Neural crest cell (in vitro differentiated cells): Measurements from ENCODE around the gene PRR33. TPM values are rescaled to one million over a fixed set of nuclear protein-coding genes. Genes with fewer than 3 reads are reported as not detected.

Experiments
- DNase-seq: peaks from one replicate; pipeline ENCODE4 v3.0.0; 2021; ENCODE audit warnings: low read depth, mixed read lengths, low spot score
- H3K27ac Mint-ChIP-seq: one replicate; pipeline ENCODE4 v1.8.0; 2021; ENCODE audit warnings: mild to moderate bottlenecking, mixed read lengths; ENCODE audit not compliant: unreplicated experiment
- H3K27me3 Mint-ChIP-seq: 2 replicates; pipeline ENCODE4 v1.8.0; 2021; ENCODE audit warnings: low read depth, mild to moderate bottlenecking, mixed read lengths
- H3K36me3 Mint-ChIP-seq: 2 replicates; pipeline ENCODE4 v1.8.0; 2021; ENCODE audit warnings: low read depth, mild to moderate bottlenecking, mixed read lengths
- H3K4me1 Mint-ChIP-seq: 2 replicates; pipeline ENCODE4 v1.8.0; 2021; ENCODE audit warnings: mixed read lengths
- H3K4me3 Mint-ChIP-seq: one replicate; pipeline ENCODE4 v1.8.0; 2021; ENCODE audit warnings: mild to moderate bottlenecking, mixed read lengths
- H3K9me3 Mint-ChIP-seq: 2 replicates; pipeline ENCODE4 v1.8.0; 2021; ENCODE audit warnings: mixed read lengths
- CTCF ChIP-seq: fragments of 200-600 bp; sonication (generic); conservative IDR thresholded peaks from 2 replicates; pipeline ENCODE4 v1.5.0; 2021; ENCODE audit warnings: antibody characterized with exemption, mild to moderate bottlenecking
- total RNA-seq: library from RNA; stranded (reverse); gene quantifications from 2 replicates; pipeline ENCODE4 v1.2.1, GENCODE V29; 2021

The PRR33 gene
- total RNA-seq, 1 donor from 2014 or later: not detected

GRCh38 chr11:1845561-1846452 lies 45.9 kb downstream of the PRR33 start:
- Mint-ChIP-seq H3K4me1 (peaks cover 9% of the 10 kb centered on the region), H3K27me3 (no peaks in the 10 kb centered on the region), H3K27ac (no peak overlapping the region), H3K9me3 (no peaks in the 10 kb centered on the region), H3K4me3 (no peak overlapping the region), H3K36me3 (no peaks in the 10 kb centered on the region)
- no peak for DNase-seq
- TF ChIP-seq CTCF: no peak

GRCh38 chr11:1845095-1845429 lies 46.6 kb downstream of the PRR33 start:
- H3K27ac Mint-ChIP-seq: peak overlapping the region; percentile 13
- no peak for DNase-seq
- no peaks in the 10 kb centered on the region for H3K9me3 Mint-ChIP-seq
- no peaks in the 10 kb centered on the region for H3K36me3 Mint-ChIP-seq
- no peak for TF ChIP-seq CTCF
- no peaks in the 10 kb centered on the region for H3K27me3 Mint-ChIP-seq
- peaks cover 9% of the 10 kb centered on the region for H3K4me1 Mint-ChIP-seq
- no peak overlapping the region for H3K4me3 Mint-ChIP-seq

- Mint-ChIP-seq H3K27ac (no peak overlapping the region), H3K4me1 (peaks cover 9% of the 10 kb centered on the region), H3K27me3 (no peaks in the 10 kb centered on the region), H3K9me3 (no peaks in the 10 kb centered on the region), H3K4me3 (no peak overlapping the region), H3K36me3 (no peaks in the 10 kb centered on the region)
- DNase-seq: no peak
- TF ChIP-seq CTCF: no peak
Measured at GRCh38 chr11:1844221-1845094, 47.2 kb downstream of the PRR33 start.

GRCh38 chr11:1843796-1844195 lies 47.9 kb downstream of the PRR33 start:
- Mint-ChIP-seq H3K9me3 (no peaks in the 10 kb centered on the region), H3K36me3 (no peaks in the 10 kb centered on the region), H3K27ac (no peak overlapping the region), H3K4me3 (no peak overlapping the region), H3K4me1 (peaks cover 9% of the 10 kb centered on the region), H3K27me3 (no peaks in the 10 kb centered on the region)
- no peak for DNase-seq
- TF ChIP-seq CTCF: no peak

DNA sequence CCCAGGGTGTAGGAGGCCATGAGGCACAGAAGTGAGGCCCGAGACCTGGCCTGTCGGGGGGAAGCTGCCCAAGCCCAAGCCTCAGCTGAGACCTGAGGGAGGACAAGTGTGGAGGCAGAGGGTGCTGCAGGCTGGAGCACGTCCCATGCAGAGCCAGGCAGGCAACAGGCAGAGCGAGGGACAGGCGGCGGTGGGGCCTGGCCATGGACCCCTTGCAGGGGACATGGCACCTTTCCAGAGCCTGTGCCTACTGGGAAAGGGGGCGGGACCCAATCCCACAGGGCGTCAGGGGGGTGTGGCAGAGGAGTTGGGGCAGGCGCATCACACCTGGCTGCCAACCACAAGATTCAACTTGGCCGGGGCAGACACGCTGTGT lies 48.6 kb downstream of the PRR33 start:
- Mint-ChIP-seq H3K9me3 (no peaks in the 10 kb centered on the region), H3K27me3 (no peaks in the 10 kb centered on the region), H3K4me1 (peaks cover 9% of the 10 kb centered on the region), H3K27ac (no peak overlapping the region), H3K4me3 (no peak overlapping the region), H3K36me3 (no peaks in the 10 kb centered on the region)
- TF ChIP-seq CTCF: no peak
- no peak for DNase-seq
